H1 (cell line): Measurements from ENCODE around the gene CDCA3. TPM values are rescaled to one million over a fixed set of nuclear protein-coding genes. Genes with fewer than 3 reads are reported as not detected.

Experiments
- CTCF ChIA-PET: fragments of 300-600 bp; sonication (Branson Sonifier 250); formaldehyde crosslinking; loops from one replicate; lab custom pipeline; 2021; ENCODE audit not compliant: partially characterized antibody; lab: Charles Lee
- POLR2A ChIA-PET: fragments of 300-600 bp; sonication (Branson Sonifier 250); formaldehyde crosslinking; loops from one replicate; lab custom pipeline; 2021; ENCODE audit warnings: inconsistent platforms; ENCODE audit not compliant: partially characterized antibody; lab: Charles Lee
- DNase-seq, 2 experiments: peaks; one replicate each; pipeline versions ENCODE4 v3.0.0 to v3.0.0-alpha.2; 2010 to 2022; ENCODE audit warnings: low spot score in 2 of 2, low read depth in 1 of 2, mixed read lengths in 1 of 2
- FAIRE-seq: peaks from 2 replicates; lab custom pipeline; 2011; peaks lifted over from hg19 to GRCh38; lab: Jason Lieb, UNC
- H2AFZ ChIP-seq: 2 replicates; pipeline ENCODE4 v1.8.1; 2012; ENCODE audit warnings: low read length, inconsistent platforms
- H2AK5ac ChIP-seq: 2 replicates; pipeline ENCODE4 v1.6.1; 2013; ENCODE audit warnings: low read depth, low read length
- H2BK120ac ChIP-seq: replicated peaks from 2 replicates; pipeline ENCODE3; 2013; ENCODE audit warnings: low read depth, low read length, inconsistent platforms
- H2BK12ac ChIP-seq: 2 replicates; pipeline ENCODE4 v1.6.1; 2013; ENCODE audit warnings: low read depth, low read length
- H2BK15ac ChIP-seq: 2 replicates; pipeline ENCODE4 v1.6.1; 2013; ENCODE audit warnings: low read length
- H2BK20ac ChIP-seq: 2 replicates; pipeline ENCODE4 v1.6.1; 2013; ENCODE audit warnings: low read length
- H2BK5ac ChIP-seq: 2 replicates; pipeline ENCODE4 v1.6.1; 2013; ENCODE audit warnings: low read depth, low read length
- H3K14ac ChIP-seq: 2 replicates; pipeline ENCODE4 v1.6.1; 2013; ENCODE audit warnings: inconsistent platforms; ENCODE audit not compliant: insufficient read length
- H3K18ac ChIP-seq: 2 replicates; pipeline ENCODE4 v1.6.1; 2013; ENCODE audit warnings: low read length; ENCODE audit errors: extremely low read depth
- H3K23ac ChIP-seq: 2 replicates; pipeline ENCODE4 v1.6.1; 2013; ENCODE audit warnings: inconsistent platforms; ENCODE audit not compliant: insufficient read length
- H3K23me2 ChIP-seq: 2 replicates; pipeline ENCODE4 v1.6.1; 2013; ENCODE audit warnings: low read depth, low read length
- H3K27ac ChIP-seq: 2 replicates; pipeline ENCODE4 v1.6.1; 2011; ENCODE audit warnings: low read depth, low read length, inconsistent platforms
- H3K27me3 ChIP-seq, 4 experiments: replicated peaks in 1 of 4; 1 replicate in 1 of 4; 2 replicates in 3 of 4; pipeline versions ENCODE4 v1.6.1 to v1.8.1; 2011 to 2013; ENCODE audit warnings: low read length in 3 of 4, mild to moderate bottlenecking in 3 of 4, inconsistent platforms in 2 of 4, mixed read lengths in 2 of 4, moderate library complexity in 1 of 4; ENCODE audit not compliant: control insufficient read depth in 3 of 4, insufficient read depth in 3 of 4; ENCODE audit errors: extremely low read depth in 1 of 4
- H3K36me3 ChIP-seq, 4 experiments: 2 replicates each; pipeline versions ENCODE4 v1.6.1 to v1.8.1; 2011 to 2013; ENCODE audit warnings: mild to moderate bottlenecking in 4 of 4, low read length in 3 of 4, moderate library complexity in 2 of 4, control low read depth in 1 of 4, inconsistent platforms in 1 of 4; ENCODE audit not compliant: insufficient read depth in 4 of 4, control insufficient read depth in 2 of 4
- H3K4ac ChIP-seq: replicated peaks from 2 replicates; pipeline ENCODE3; 2013; ENCODE audit warnings: low read length, low read depth, mixed read lengths, inconsistent platforms; ENCODE audit not compliant: insufficient read length
- H3K4me1 ChIP-seq, 4 experiments: replicated peaks in 1 of 4; 1 replicate in 1 of 4; 2 replicates in 3 of 4; pipeline versions ENCODE4 v1.6.1 to v1.8.1; 2011 to 2013; ENCODE audit warnings: low read length in 3 of 4, inconsistent platforms in 2 of 4, mixed read lengths in 1 of 4; ENCODE audit not compliant: insufficient read depth in 4 of 4, control insufficient read depth in 3 of 4
- H3K4me2 ChIP-seq, 2 experiments: 2 replicates each; pipeline versions ENCODE4 v1.6.1 to v1.8.1; 2011 to 2013; ENCODE audit warnings: low read depth in 2 of 2, low read length in 2 of 2, control low read depth in 1 of 2, inconsistent platforms in 1 of 2, mild to moderate bottlenecking in 1 of 2; ENCODE audit not compliant: insufficient read depth in 1 of 2
- H3K4me3 ChIP-seq, 4 experiments: fragments of 200-600, 300-600 bp in 1 of 4; sonication (generic), shearing (Covaris generic), sonication (Bioruptor Twin) in 1 of 4; 2 replicates each; pipeline versions ENCODE4 v1.5.1 to v1.8.1; 2011 to 2016; ENCODE audit warnings: low read length in 4 of 4, low read depth in 3 of 4, control low read depth in 2 of 4, inconsistent platforms in 2 of 4, mild to moderate bottlenecking in 2 of 4, mixed read lengths in 1 of 4, moderate library complexity in 1 of 4; ENCODE audit not compliant: insufficient read depth in 2 of 4; ENCODE audit errors: extremely low read depth in 1 of 4
- H3K56ac ChIP-seq: replicated peaks from 2 replicates; pipeline ENCODE3; 2013; ENCODE audit warnings: low read depth, mild to moderate bottlenecking, mixed read lengths, low read length, inconsistent platforms; ENCODE audit not compliant: insufficient read length
- H3K79me1 ChIP-seq: 2 replicates; pipeline ENCODE4 v1.6.1; 2013; ENCODE audit warnings: low read depth, low read length, control low read depth
- H3K79me2 ChIP-seq, 2 experiments: 2 replicates each; pipeline versions ENCODE4 v1.6.1 to v1.8.1; 2012 to 2013; ENCODE audit warnings: low read length in 2 of 2, mild to moderate bottlenecking in 2 of 2, inconsistent platforms in 1 of 2; ENCODE audit not compliant: insufficient read depth in 2 of 2, control insufficient read depth in 1 of 2
- H3K9ac ChIP-seq, 4 experiments: replicated peaks in 1 of 4; 1 replicate in 1 of 4; 2 replicates in 3 of 4; pipeline versions ENCODE4 v1.6.1 to v1.8.1; 2011 to 2013; ENCODE audit warnings: low read depth in 3 of 4, low read length in 3 of 4, control low read depth in 2 of 4, mild to moderate bottlenecking in 2 of 4, moderate library complexity in 2 of 4, inconsistent platforms in 1 of 4; ENCODE audit errors: extremely low read depth in 1 of 4
- H3K9me3 ChIP-seq, 2 experiments: 2 replicates each; pipeline versions ENCODE4 v1.6.1 to v1.8.1; 2012 to 2013; ENCODE audit warnings: mild to moderate bottlenecking in 2 of 2, moderate library complexity in 2 of 2, control low read depth in 1 of 2, inconsistent platforms in 1 of 2, low read depth in 1 of 2, low read length in 1 of 2, mixed read lengths in 1 of 2; ENCODE audit not compliant: insufficient read depth in 2 of 2
- H4K20me1 ChIP-seq, 2 experiments: replicated peaks in 1 of 2; 2 replicates each; pipeline versions ENCODE3 to v1.8.1; 2011 to 2013; ENCODE audit warnings: inconsistent platforms in 2 of 2, low read length in 2 of 2, mild to moderate bottlenecking in 1 of 2; ENCODE audit not compliant: insufficient read depth in 2 of 2, control insufficient read depth in 1 of 2
- H4K5ac ChIP-seq: 2 replicates; pipeline ENCODE4 v1.6.1; 2013; ENCODE audit warnings: low read length, low read depth, mixed read lengths, inconsistent platforms; ENCODE audit not compliant: insufficient read length
- H4K8ac ChIP-seq: 2 replicates; pipeline ENCODE4 v1.8.0; 2013; ENCODE audit warnings: mild to moderate bottlenecking, moderate library complexity, low read length, inconsistent platforms; ENCODE audit not compliant: insufficient read depth; ENCODE audit errors: extremely low read depth
- H4K91ac ChIP-seq: replicated peaks from 2 replicates; pipeline ENCODE3; 2013; ENCODE audit warnings: low read length, mixed read lengths, inconsistent platforms; ENCODE audit not compliant: insufficient read length
- EGR1 ChIP-seq: IDR thresholded peaks from 2 replicates; pipeline ENCODE4 v1.6.1; 2011; ENCODE audit warnings: low read depth, low read length, borderline replicate concordance
- WGBS, 2 experiments: shearing (Covaris generic) in 1 of 2; methylation state at CpG; one replicate each; pipeline versions ENCODE4 v1.1.6 to v1.1.7; 2013 to 2015; ENCODE audit warnings: low lambda C conversion rate in 2 of 2, mixed read lengths in 2 of 2, inconsistent platforms in 1 of 2, low coverage in 1 of 2, missing lambda C conversion rate in 1 of 2; ENCODE audit not compliant: insufficient replicate concordance in 2 of 2, insufficient coverage in 1 of 2, insufficient read length in 1 of 2; ENCODE audit errors: extremely low coverage in 1 of 2, missing lambda C conversion rate in 1 of 2; 5-methylcytosine and 5-hydroxymethylcytosine counted together
- polyA plus RNA-seq, 7 experiments: library from polyadenylated mRNA; depleted of rRNA in 3 of 7; stranded (reverse) in 5 of 7; unstranded in 2 of 7; fragments of >200 nt in 5 of 7; fragments of 200-250 nt in 2 of 7; gene quantifications; 1 replicate in 5 of 7; 2 replicates in 1 of 7; 4 replicates in 1 of 7; pipeline versions ENCODE4 v1.2.1 to v1.2.3, GENCODE V29; 2011 to 2013; ENCODE audit warnings: missing spikeins in 2 of 7, mixed read lengths in 2 of 7
- total RNA-seq: library from RNA; stranded (reverse); fragmentation: NEBNext Ultra II Directional; extraction: Animal tissue kit (Norgen Biotek cat#: 25700); gene quantifications from 2 replicates; pipeline ENCODE4 v1.2.1, GENCODE V29; 2021

Gene CDCA3
- total and polyA plus RNA-seq, 2 of the 8 experiments (the other 6 are each of a cell fraction or from before 2014, with no cell fraction given) = 47.7 to 71.2 TPM

DNA sequence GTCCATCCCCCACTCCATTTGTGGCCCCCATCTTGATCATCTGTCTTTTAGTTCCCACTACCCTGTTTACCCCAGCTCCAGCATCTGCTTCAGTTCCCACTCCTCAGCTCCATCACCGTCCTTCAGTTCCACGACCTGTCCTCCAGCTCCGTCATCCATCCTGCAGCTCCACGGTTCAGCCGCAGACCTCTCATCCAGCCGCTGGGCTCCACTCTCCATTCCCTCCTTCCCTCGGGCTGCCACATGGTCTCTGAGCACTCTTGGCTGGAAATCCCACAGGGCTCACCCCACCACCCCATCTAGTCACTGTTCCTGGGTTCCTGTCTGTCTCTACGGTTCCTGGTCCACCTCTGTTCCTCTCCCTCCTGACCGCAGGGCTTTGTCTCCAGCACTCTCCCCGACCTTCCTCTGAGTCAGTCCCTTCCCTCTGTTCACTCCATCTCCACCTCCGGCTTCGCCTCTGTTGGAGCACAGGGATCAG is 26.1 kb downstream of the CDCA3 start:
- Histone ChIP-seq H4K5ac (no peak overlapping the region), H4K91ac (no peak overlapping the region), H2AK5ac (no peak overlapping the region), H2BK5ac (peak overlapping the region; percentile 50; the same call in 1 of the 2 replicates), H2BK20ac (peak overlapping the region; percentile 87; the same call in 1 of the 2 replicates), H3K4me1 (peaks cover 8 to 50% (median 29%) of the 10 kb centered on the region in 4 experiments), H3K4ac (no peak overlapping the region), H3K9me3 (no peaks in the 10 kb centered on the region), H2BK12ac (peak overlapping the region; percentile 1; the same call in 1 of the 2 replicates), H2BK120ac (no peak overlapping the region), H4K8ac (peak overlapping the region; percentile 60), H3K36me3 (no peaks in the 10 kb centered on the region), H3K27ac (no peak overlapping the region), H3K4me2 (peak overlapping the region; percentile 51 to 79), H3K18ac (peak overlapping the region; percentile 80), H3K14ac (no peak overlapping the region), H3K79me1 (no peaks in the 10 kb centered on the region; the same call in 1 of the 2 replicates), H3K4me3 (peak overlapping the region; percentile 8 to 53 (median 28); a peak in 6 of 8 replicates), H3K23ac (no peak overlapping the region), H3K27me3 (peaks cover 0 to 12% (median 8%) of the 10 kb centered on the region in 4 experiments; a peak in 5 of 7 replicates), H3K79me2 (peaks cover 0 to 5% of the 10 kb centered on the region in 2 experiments; a peak in 1 of 4 replicates), H2BK15ac (peak overlapping the region; percentile 6), H2AFZ (no peak overlapping the region), H3K23me2 (peaks cover 28% of the 10 kb centered on the region), H4K20me1 (peaks cover 0 to 4% of the 10 kb centered on the region in 2 experiments), H3K56ac (no peak overlapping the region), H3K9ac (no peak overlapping the region; a peak in 1 of 7 replicates)
- ChIA-PET POLR2A (interaction anchor here (0.6 to 27.1 kb wide), 19 partner anchors 11 to 291 kb away, joined by 3 to 388 read pairs (median 4); partner anchors contain the start of genes CD4, CDCA3, GAPDH and GNB3), CTCF (interaction anchor here (0.5 to 23.7 kb wide), 34 partner anchors 9 to 975 kb away, joined by 3 to 532 read pairs (median 6); partner anchors contain the start of genes CD4, CDCA3, COPS7A and GAPDH)
- no peak for FAIRE-seq
- peak in 1 of 2 experiments; percentile 47 for DNase-seq
- 66% methylated on average over 12 of the region's 12 CpGs; no CpG with 5 or more reads in 1 of the 2 experiments for WGBS, 2 experiments
- TF ChIP-seq EGR1 = no peak
